ENCODE data around the gene TRMT2A.

Gene TRMT2A

GRCh38 chr22:20087319-20088262, 29.4 kb downstream of the TRMT2A start:
- H3K4me3 ChIP-seq (ENCODE audit: insufficient read depth, low read length, poor library complexity, severe bottlenecking) = no peak overlapping the region
- no peaks in the 10 kb centered on the region for H3K36me3 ChIP-seq (ENCODE audit: low read length)
- H3K4me2 ChIP-seq (ENCODE audit: low read depth, low read length, poor library complexity, severe bottlenecking) = no peak overlapping the region
- no peaks in the 10 kb centered on the region for H3K9me3 ChIP-seq (ENCODE audit: insufficient read depth, low read length)
- H3F3A ChIP-seq (ENCODE audit: insufficient read depth) = no peaks in the 10 kb centered on the region
- no peak overlapping the region for H3K27ac ChIP-seq (ENCODE audit: low read depth, low read length)
- no peak for TF ChIP-seq CTCF (IDR thresholded peaks at IDR 0.05; ENCODE audit: insufficient read depth, low read length, poor library complexity, severe bottlenecking)
- no peak for TF ChIP-seq EZH2phosphoT487 (conservative IDR thresholded peaks at IDR 0.05; ENCODE audit: low read length)
- H3K9ac ChIP-seq (ENCODE audit: low read length) = no peak overlapping the region
- peaks cover 35% of the 10 kb centered on the region for H3K79me2 ChIP-seq (ENCODE audit: insufficient read depth, low read length)
- H2AFZ ChIP-seq (ENCODE audit: low read depth, low read length, severe bottlenecking) = no peak overlapping the region
- no peaks in the 10 kb centered on the region for H3K9me2 ChIP-seq (replicated peaks; ENCODE audit: insufficient read depth, low read length)
- no peaks in the 10 kb centered on the region for H4K20me1 ChIP-seq (ENCODE audit: low read depth, low read length)
- no peaks in the 10 kb centered on the region for H3K27me3 ChIP-seq (ENCODE audit: low read length)

DNA sequence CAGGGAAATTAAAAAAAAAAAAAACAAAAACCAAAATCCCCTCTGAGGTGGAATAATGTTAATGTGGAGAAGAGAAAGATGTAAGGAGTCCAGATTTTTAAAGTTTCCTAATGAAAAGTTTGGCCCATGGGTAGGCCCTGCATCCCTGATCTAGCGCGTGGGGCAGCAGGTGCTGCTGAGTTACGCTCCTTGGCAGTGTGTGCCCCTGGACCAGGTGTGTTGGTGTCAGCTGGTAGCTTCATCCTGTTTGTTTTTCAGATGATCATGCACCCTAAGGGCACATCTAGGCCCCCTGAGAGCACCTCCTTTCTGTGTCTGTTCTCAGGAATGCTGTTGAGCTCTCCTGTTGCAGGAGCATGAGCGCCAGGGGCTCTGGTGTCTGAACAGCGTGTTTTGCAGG, 30.3 kb downstream of the TRMT2A start:
- no peaks in the 10 kb centered on the region for H3K27me3 ChIP-seq (ENCODE audit: low read length)
- H3K79me2 ChIP-seq (ENCODE audit: insufficient read depth, low read length) = peaks cover 41% of the 10 kb centered on the region
- no peaks in the 10 kb centered on the region for H3F3A ChIP-seq (ENCODE audit: insufficient read depth)
- H2AFZ ChIP-seq (ENCODE audit: low read depth, low read length, severe bottlenecking) = no peak overlapping the region
- H3K9ac ChIP-seq (ENCODE audit: low read length) = no peak overlapping the region
- TF ChIP-seq CTCF (IDR thresholded peaks at IDR 0.05; ENCODE audit: insufficient read depth, low read length, poor library complexity, severe bottlenecking) (no peak), EZH2phosphoT487 (conservative IDR thresholded peaks at IDR 0.05; ENCODE audit: low read length) (no peak)
- no peak overlapping the region for H3K4me3 ChIP-seq (ENCODE audit: insufficient read depth, low read length, poor library complexity, severe bottlenecking)
- H3K36me3 ChIP-seq (ENCODE audit: low read length) = no peaks in the 10 kb centered on the region
- no peaks in the 10 kb centered on the region for H3K9me2 ChIP-seq (replicated peaks; ENCODE audit: insufficient read depth, low read length)
- H3K9me3 ChIP-seq (ENCODE audit: insufficient read depth, low read length) = no peaks in the 10 kb centered on the region
- no peak overlapping the region for H3K27ac ChIP-seq (ENCODE audit: low read depth, low read length)
- no peak overlapping the region for H3K4me2 ChIP-seq (ENCODE audit: low read depth, low read length, poor library complexity, severe bottlenecking)
- no peaks in the 10 kb centered on the region for H4K20me1 ChIP-seq (ENCODE audit: low read depth, low read length)

GRCh38 chr22:20086101-20086599, 30.9 kb downstream of the TRMT2A start:
- no peaks in the 10 kb centered on the region for H3K9me3 ChIP-seq (ENCODE audit: insufficient read depth, low read length)
- no peaks in the 10 kb centered on the region for H3F3A ChIP-seq (ENCODE audit: insufficient read depth)
- H3K4me2 ChIP-seq (ENCODE audit: low read depth, low read length, poor library complexity, severe bottlenecking) = no peak overlapping the region
- H3K36me3 ChIP-seq (ENCODE audit: low read length) = no peaks in the 10 kb centered on the region
- H3K9ac ChIP-seq (ENCODE audit: low read length) = no peak overlapping the region
- H3K4me3 ChIP-seq (ENCODE audit: insufficient read depth, low read length, poor library complexity, severe bottlenecking) = no peak overlapping the region
- no peak overlapping the region for H2AFZ ChIP-seq (ENCODE audit: low read depth, low read length, severe bottlenecking)
- H3K27ac ChIP-seq (ENCODE audit: low read depth, low read length) = no peak overlapping the region
- no peaks in the 10 kb centered on the region for H3K9me2 ChIP-seq (replicated peaks; ENCODE audit: insufficient read depth, low read length)
- no peaks in the 10 kb centered on the region for H3K27me3 ChIP-seq (ENCODE audit: low read length)
- peaks cover 47% of the 10 kb centered on the region for H3K79me2 ChIP-seq (ENCODE audit: insufficient read depth, low read length)
- no peaks in the 10 kb centered on the region for H4K20me1 ChIP-seq (ENCODE audit: low read depth, low read length)
- no peak for TF ChIP-seq EZH2phosphoT487 (conservative IDR thresholded peaks at IDR 0.05; ENCODE audit: low read length)
- TF ChIP-seq CTCF (IDR thresholded peaks at IDR 0.05; ENCODE audit: insufficient read depth, low read length, poor library complexity, severe bottlenecking) = no peak

All from SU-DHL-6 (cell line).